Type B pancreatic cell (in vitro differentiated cells): ENCODE measurements around the gene TSPOAP1. TPM values are rescaled to one million over a fixed set of nuclear protein-coding genes. Genes with fewer than 3 reads are reported as not detected.

Experiments used
- DNase-seq: peaks from one replicate; pipeline ENCODE4 v3.0.0; 2021; ENCODE audit warnings: mixed read lengths; ENCODE audit not compliant: unreplicated experiment; ENCODE audit errors: extremely low spot score
- H3K27ac Mint-ChIP-seq: 2 replicates; pipeline ENCODE4 v1.8.0; 2021; ENCODE audit warnings: mild to moderate bottlenecking, mixed read lengths
- H3K27me3 Mint-ChIP-seq: 2 replicates; pipeline ENCODE4 v1.8.0; 2021; ENCODE audit warnings: mixed read lengths
- H3K36me3 Mint-ChIP-seq: 2 replicates; pipeline ENCODE4 v1.8.0; 2021; ENCODE audit warnings: mixed read lengths
- H3K4me1 Mint-ChIP-seq: one replicate; pipeline ENCODE4 v1.8.0; 2021; ENCODE audit warnings: mixed read lengths; ENCODE audit not compliant: unreplicated experiment
- H3K4me3 Mint-ChIP-seq: 2 replicates; pipeline ENCODE4 v1.8.0; 2021; ENCODE audit warnings: mild to moderate bottlenecking, mixed read lengths
- H3K9me3 Mint-ChIP-seq: 2 replicates; pipeline ENCODE4 v1.8.0; 2021; ENCODE audit warnings: mixed read lengths
- total RNA-seq: library from RNA; stranded (reverse); gene quantifications from 2 replicates; pipeline ENCODE4 v1.2.1, GENCODE V29; 2021; ENCODE audit warnings: low replicate concordance
- TF ChIP-seq, protein P1 (sequence below): fragments of 200-600 bp; sonication (generic); conservative IDR thresholded peaks from 2 replicates; pipeline ENCODE4 v1.5.0; 2021; ENCODE audit warnings: antibody characterized with exemption, mild to moderate bottlenecking

The TSPOAP1 gene
- total RNA-seq, 1 donor from 2014 or later: 18.4 TPM

DNA sequence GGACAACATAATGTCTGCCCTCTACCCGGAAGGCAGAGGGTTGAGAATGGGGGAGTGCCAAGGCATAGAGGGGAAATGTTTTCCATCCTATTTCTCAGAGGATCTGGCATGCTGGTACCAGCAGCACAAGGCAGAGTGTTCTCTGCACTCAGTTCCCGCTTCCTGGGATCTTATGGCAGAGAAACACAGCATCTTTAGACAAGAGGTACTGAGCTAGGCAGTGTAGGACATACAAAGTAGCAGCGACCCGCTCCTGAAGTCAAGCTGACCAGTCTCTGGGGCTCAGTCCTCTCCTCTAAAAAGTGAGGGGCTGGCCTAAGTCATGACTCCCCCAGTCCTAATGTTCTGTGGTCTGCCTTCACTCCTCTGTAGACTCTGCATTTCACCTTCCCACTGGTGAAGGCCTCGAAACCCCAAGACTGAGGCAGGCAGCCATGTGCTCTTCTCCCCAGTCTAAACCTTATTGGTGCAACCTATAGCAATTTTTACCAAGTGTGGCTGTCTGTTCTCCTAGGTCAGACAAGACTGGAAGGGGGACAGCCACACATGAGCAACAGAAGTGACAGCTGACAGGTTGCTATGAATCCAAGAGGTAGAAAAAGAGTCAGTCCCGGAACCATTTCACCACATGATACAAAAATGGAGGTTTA lies 11.3 kb upstream of the TSPOAP1 start:
- Mint-ChIP-seq H3K36me3 (peaks cover 5% of the 10 kb centered on the region), H3K27me3 (no peaks in the 10 kb centered on the region), H3K4me1 (peaks cover 21% of the 10 kb centered on the region), H3K9me3 (no peaks in the 10 kb centered on the region), H3K27ac (no peak overlapping the region), H3K4me3 (no peak overlapping the region)
- no peak for DNase-seq
- TF ChIP-seq, protein P1, sequence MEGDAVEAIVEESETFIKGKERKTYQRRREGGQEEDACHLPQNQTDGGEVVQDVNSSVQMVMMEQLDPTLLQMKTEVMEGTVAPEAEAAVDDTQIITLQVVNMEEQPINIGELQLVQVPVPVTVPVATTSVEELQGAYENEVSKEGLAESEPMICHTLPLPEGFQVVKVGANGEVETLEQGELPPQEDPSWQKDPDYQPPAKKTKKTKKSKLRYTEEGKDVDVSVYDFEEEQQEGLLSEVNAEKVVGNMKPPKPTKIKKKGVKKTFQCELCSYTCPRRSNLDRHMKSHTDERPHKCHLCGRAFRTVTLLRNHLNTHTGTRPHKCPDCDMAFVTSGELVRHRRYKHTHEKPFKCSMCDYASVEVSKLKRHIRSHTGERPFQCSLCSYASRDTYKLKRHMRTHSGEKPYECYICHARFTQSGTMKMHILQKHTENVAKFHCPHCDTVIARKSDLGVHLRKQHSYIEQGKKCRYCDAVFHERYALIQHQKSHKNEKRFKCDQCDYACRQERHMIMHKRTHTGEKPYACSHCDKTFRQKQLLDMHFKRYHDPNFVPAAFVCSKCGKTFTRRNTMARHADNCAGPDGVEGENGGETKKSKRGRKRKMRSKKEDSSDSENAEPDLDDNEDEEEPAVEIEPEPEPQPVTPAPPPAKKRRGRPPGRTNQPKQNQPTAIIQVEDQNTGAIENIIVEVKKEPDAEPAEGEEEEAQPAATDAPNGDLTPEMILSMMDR: no peak

DNA sequence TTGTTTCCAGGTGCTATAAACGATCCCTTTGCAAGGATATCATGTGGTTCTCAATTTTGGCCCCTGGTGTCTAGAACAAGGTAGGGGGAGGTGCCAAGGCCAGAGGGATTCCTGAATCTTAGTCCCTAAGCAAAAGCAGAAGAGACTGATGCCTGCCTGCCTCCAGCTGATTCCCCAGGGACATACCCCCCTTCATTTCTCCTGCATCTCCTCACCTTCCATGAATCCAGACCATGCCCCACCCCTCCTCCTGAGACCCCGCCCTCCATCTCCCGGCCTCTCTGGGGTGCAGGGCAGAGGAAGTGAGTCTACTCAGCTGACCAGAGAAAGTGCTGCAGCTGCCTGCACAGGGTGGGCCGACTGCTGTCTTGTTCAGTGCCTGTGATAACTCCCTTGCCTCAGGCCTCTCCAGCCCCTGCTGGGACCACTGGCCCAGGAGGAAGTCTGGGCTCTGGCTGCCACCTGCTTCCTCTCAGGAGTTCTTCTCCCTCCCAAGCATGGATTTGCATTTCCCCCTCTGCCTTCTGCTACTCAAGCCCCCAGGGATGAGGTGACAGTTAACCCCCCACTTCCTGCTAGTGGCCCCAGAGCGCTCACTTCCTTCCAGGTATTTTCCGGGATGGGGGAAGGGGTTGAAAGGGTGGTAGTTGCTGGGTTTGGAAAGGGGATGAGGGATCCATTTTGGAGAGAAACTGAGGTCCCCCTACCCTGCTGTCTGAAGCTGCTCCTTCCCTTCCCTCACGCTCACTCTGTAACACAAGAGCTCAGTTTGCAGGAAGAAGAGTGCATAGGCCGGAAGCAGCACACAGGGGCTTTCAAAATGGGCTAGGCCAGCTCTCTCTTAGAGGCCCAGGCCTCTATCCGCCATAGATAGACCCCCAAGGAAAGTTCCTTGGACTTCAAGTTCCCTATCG lies 10.5 kb upstream of the TSPOAP1 start:
- no peaks in the 10 kb centered on the region for H3K27me3 Mint-ChIP-seq
- H3K4me3 Mint-ChIP-seq: no peak overlapping the region
- TF ChIP-seq, protein P1: no peak
- no peaks in the 10 kb centered on the region for H3K9me3 Mint-ChIP-seq
- no peak for DNase-seq
- peaks cover 3% of the 10 kb centered on the region for H3K36me3 Mint-ChIP-seq
- peak overlapping the region; percentile 13 for H3K27ac Mint-ChIP-seq
- H3K4me1 Mint-ChIP-seq: peaks cover 21% of the 10 kb centered on the region

DNA sequence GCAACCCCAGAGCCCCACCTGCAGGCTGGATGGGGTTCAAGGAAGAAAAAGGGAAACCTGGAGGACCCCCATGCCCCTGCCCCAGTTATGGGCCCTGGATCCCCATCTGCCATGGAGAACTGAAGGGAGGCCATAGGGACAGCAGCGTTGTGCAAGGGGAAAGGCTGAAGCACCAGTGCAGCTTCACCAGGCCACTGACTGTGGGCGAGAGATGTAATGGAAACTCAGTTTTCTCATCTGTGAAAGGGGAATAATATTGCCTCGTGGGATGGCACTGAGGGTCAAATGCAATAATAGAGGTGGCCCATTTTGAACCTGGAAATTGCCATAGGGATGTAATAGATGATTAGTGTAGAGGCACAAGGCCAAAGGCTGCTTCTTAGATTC lies 9.9 kb upstream of the TSPOAP1 start:
- Mint-ChIP-seq H3K4me1 (peaks cover 21% of the 10 kb centered on the region), H3K36me3 (peaks cover 2% of the 10 kb centered on the region), H3K9me3 (no peaks in the 10 kb centered on the region), H3K27me3 (no peaks in the 10 kb centered on the region), H3K27ac (peak overlapping the region; percentile 13), H3K4me3 (no peak overlapping the region)
- TF ChIP-seq, protein P1: no peak
- DNase-seq: no peak

DNA sequence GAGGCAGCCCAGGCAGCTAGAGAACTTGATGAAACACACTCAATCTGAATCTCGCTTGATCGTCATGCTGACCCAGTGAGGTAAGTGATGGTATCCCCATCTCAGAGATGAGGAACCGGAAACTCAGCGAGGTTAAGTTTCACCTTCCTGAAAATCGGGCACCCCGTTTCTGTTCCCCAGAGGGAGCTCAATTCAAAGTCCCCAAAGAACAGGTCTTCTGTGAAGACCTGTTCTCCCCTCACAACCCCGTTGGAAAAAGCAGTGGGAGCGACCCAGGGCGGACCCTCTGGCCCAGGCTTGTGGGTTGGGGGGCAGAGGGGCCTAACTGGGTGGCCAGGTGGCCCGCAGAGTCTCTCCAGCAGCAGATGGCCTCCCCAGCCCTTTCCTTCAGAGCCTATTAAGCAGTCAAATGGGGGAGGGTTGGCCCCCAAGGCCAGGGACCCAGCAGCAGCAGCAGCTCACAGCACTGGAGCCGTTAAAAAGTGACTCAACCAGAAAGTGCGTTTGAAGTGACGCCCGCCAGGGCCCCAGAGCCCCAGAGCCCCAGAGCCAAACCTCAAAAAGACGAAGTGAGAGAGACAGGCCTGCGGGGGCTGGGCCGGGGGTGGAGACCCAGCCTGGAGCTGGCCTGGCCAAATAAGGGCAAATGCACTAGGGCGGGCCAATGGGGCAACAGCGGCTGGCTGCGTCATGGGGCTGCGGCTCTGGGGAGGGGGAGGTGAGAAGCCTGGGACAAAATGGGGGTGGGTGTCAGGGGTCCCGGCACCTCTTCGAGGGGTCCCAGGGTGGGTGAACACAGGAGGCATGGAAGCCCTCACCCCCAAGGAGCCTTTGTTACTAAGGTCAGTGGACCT lies 9.2 kb upstream of the TSPOAP1 start:
- Mint-ChIP-seq H3K4me1 (peaks cover 21% of the 10 kb centered on the region), H3K27me3 (no peaks in the 10 kb centered on the region), H3K4me3 (no peak overlapping the region), H3K27ac (no peak overlapping the region), H3K36me3 (no peaks in the 10 kb centered on the region), H3K9me3 (no peaks in the 10 kb centered on the region)
- DNase-seq: no peak
- TF ChIP-seq, protein P1: no peak

DNA sequence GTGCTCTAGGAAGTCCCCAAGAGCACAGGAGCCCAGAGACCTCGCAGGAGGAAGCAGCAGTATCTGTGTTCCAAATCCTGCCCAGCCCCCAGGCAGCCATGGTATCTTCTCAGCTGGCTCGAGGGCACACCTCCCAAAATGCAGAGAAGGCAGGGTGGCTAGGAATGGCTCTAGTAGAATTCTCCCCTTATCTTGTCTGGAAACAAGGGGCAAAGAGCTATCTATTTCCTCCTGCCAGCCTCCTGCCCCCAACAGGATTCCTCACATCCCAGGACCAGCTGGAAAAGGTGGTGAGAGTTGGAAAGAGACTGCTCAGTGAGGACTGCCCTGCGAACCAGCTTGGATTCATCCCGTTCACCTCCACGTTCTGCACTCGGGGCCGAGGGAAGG lies 8.6 kb upstream of the TSPOAP1 start:
- Mint-ChIP-seq H3K27me3 (no peaks in the 10 kb centered on the region), H3K27ac (no peak overlapping the region), H3K36me3 (no peaks in the 10 kb centered on the region), H3K4me1 (peaks cover 21% of the 10 kb centered on the region), H3K4me3 (no peak overlapping the region), H3K9me3 (no peaks in the 10 kb centered on the region)
- no peak for DNase-seq
- TF ChIP-seq, protein P1: no peak
